Keratinocyte (primary cell): Measurements from ENCODE around the gene CYB561.

Source experiments
- EZH2 ChIP-seq: IDR thresholded peaks from one replicate; pipeline ENCODE4 v1.6.1; 2012; ENCODE audit warnings: inconsistent platforms, mild to moderate bottlenecking, low read length, moderate library complexity
- TF ChIP-seq, protein P1 (sequence below), 3 experiments: IDR thresholded peaks in 1 of 3; conservative IDR thresholded peaks in 1 of 3; optimal IDR thresholded peaks in 1 of 3; 2 replicates in 2 of 3; 3 replicates in 1 of 3; pipeline versions ENCODE3 to v1.5.1; 2011; ENCODE audit warnings: low read length in 3 of 3, mild to moderate bottlenecking in 3 of 3, moderate library complexity in 2 of 3, control low read depth in 1 of 3, inconsistent platforms in 1 of 3; ENCODE audit not compliant: insufficient read depth in 2 of 3; ENCODE audit errors: extremely low read depth in 1 of 3

DNA sequence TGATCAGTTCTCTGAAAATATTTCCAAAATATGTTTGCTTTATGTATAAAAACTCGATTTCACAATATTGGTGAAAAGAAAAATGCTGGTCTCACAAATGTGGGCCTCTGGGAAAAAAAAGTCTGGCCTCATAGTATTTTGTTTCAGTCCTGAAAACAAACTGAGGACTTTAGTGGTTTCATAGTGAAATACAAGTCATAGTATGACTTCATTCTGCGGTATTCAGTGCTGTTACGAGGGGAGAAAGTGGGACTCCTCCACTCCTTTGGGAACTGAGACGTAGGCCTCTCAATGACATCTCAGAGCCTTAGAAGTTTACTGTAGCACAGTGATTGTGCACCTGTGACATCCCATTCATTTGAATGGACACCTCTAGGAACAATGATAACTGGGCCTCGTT lies 56.0 kb downstream of the CYB561 start:
- TF ChIP-seq, protein P1, sequence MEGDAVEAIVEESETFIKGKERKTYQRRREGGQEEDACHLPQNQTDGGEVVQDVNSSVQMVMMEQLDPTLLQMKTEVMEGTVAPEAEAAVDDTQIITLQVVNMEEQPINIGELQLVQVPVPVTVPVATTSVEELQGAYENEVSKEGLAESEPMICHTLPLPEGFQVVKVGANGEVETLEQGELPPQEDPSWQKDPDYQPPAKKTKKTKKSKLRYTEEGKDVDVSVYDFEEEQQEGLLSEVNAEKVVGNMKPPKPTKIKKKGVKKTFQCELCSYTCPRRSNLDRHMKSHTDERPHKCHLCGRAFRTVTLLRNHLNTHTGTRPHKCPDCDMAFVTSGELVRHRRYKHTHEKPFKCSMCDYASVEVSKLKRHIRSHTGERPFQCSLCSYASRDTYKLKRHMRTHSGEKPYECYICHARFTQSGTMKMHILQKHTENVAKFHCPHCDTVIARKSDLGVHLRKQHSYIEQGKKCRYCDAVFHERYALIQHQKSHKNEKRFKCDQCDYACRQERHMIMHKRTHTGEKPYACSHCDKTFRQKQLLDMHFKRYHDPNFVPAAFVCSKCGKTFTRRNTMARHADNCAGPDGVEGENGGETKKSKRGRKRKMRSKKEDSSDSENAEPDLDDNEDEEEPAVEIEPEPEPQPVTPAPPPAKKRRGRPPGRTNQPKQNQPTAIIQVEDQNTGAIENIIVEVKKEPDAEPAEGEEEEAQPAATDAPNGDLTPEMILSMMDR (optimal IDR thresholded peaks at IDR 0.05 in 1 of 3, IDR thresholded peaks at IDR 0.05 in 1 of 3, conservative IDR thresholded peaks at IDR 0.05 in 1 of 3; ENCODE audit: extremely low read depth in 1 of 3, insufficient read depth in 2 of 3, low read length in 3 of 3) = no peak
- no peak for TF ChIP-seq EZH2
